K562 (cell line): ENCODE data around the gene KCNJ11. TPM values are rescaled to one million over a fixed set of nuclear protein-coding genes. Genes with fewer than 3 reads are reported as not detected.
A peak's percentile ranks its signal among the peaks of the same experiment; 100 is the strongest.

ENCODE experiments used
- ATF7 ChIP-seq: fragments of 450-650 bp; IDR thresholded peaks from 2 replicates; pipeline ENCODE4 v1.7.1; 2014; ENCODE audit warnings: mild to moderate bottlenecking, moderate library complexity
- CBX3 ChIP-seq, 2 experiments: IDR thresholded peaks; 1 replicate in 1 of 2; 2 replicates in 1 of 2; pipeline ENCODE4 v1.6.1; 2012; ENCODE audit warnings: inconsistent platforms in 2 of 2, low read length in 2 of 2, borderline replicate concordance in 1 of 2, control low read depth in 1 of 2
- CC2D1A ChIP-seq: fragments of 450-650 bp; IDR thresholded peaks from 2 replicates; pipeline ENCODE4 v1.6.1; 2017; ENCODE audit warnings: mild to moderate bottlenecking
- EGR1 ChIP-seq: fragments of 450-650 bp; conservative IDR thresholded peaks from 2 replicates; pipeline ENCODE4 v1.6.1; 2017; ENCODE audit warnings: mild to moderate bottlenecking
- ESRRA ChIP-seq: fragments of 450-650 bp; IDR thresholded peaks from 2 replicates; pipeline ENCODE4 v1.6.1; 2014; ENCODE audit warnings: low read depth, mild to moderate bottlenecking, moderate library complexity, borderline replicate concordance
- FIP1L1 ChIP-seq: fragments of 200-400 bp; formaldehyde crosslinking; IDR thresholded peaks from 2 replicates; pipeline ENCODE4 v1.6.1; 2018; ENCODE audit warnings: mild to moderate bottlenecking, low read depth, low read length; ENCODE audit not compliant: poor library complexity, severe bottlenecking
- FOXK2 ChIP-seq, 2 experiments: fragments of 450-650 bp; IDR thresholded peaks in 1 of 2; conservative IDR thresholded peaks in 1 of 2; 2 replicates each; pipeline ENCODE4 v1.6.1; 2016; ENCODE audit warnings: low read depth in 2 of 2, mild to moderate bottlenecking in 1 of 2
- KAT7 ChIP-seq: sonication (generic); formaldehyde crosslinking; IDR thresholded peaks from 2 replicates; pipeline ENCODE4 v1.8.0; 2022; ENCODE audit warnings: missing genetic modification reagents, mild to moderate bottlenecking, borderline replicate concordance
- MAZ ChIP-seq, 2 experiments: fragments of 450-650 bp in 1 of 2; sonication (generic) in 1 of 2; formaldehyde crosslinking; IDR thresholded peaks in 1 of 2; conservative IDR thresholded peaks in 1 of 2; 2 replicates each; pipeline versions ENCODE4 v1.4.0 to v1.5.0; 2020; ENCODE audit warnings: mild to moderate bottlenecking in 1 of 2, missing genetic modification reagents in 1 of 2
- MXI1 ChIP-seq: IDR thresholded peaks from 2 replicates; pipeline ENCODE4 v1.6.1; 2011; ENCODE audit warnings: low read depth, mild to moderate bottlenecking, improper control_type of control experiment, low read length
- NR4A1 ChIP-seq, 2 experiments: fragments of 250-450 bp in 1 of 2; fragments of 450-650 bp in 1 of 2; sonication (Bioruptor Pico) in 1 of 2; IDR thresholded peaks; 2 replicates each; pipeline versions ENCODE4 v1.4.0 to v1.6.1; 2016 to 2020; ENCODE audit warnings: mild to moderate bottlenecking in 2 of 2, missing compliant biosample characterization in 1 of 2, missing genetic modification characterization in 1 of 2, moderate library complexity in 1 of 2
- RNF2 ChIP-seq: sonication (generic); IDR thresholded peaks from 2 replicates; pipeline ENCODE4 v1.6.1; 2016
- SOX6 ChIP-seq: fragments of 450-650 bp; IDR thresholded peaks from 2 replicates; pipeline ENCODE4 v1.6.1; 2014; ENCODE audit warnings: mild to moderate bottlenecking
- SRSF3 ChIP-seq: fragments of 200-400 bp; formaldehyde crosslinking; IDR thresholded peaks from 2 replicates; pipeline ENCODE4 v1.6.1; 2016; ENCODE audit warnings: mild to moderate bottlenecking, low read length, moderate library complexity; ENCODE audit not compliant: insufficient read depth
- SRSF9 ChIP-seq: fragments of 200-400 bp; formaldehyde crosslinking; IDR thresholded peaks from 2 replicates; pipeline ENCODE4 v1.6.1; 2017; ENCODE audit warnings: low read depth, low read length, borderline replicate concordance
- TCF3 ChIP-seq: sonication (generic); formaldehyde crosslinking; IDR thresholded peaks from 2 replicates; pipeline ENCODE4 v1.4.0; 2020; ENCODE audit warnings: mild to moderate bottlenecking, missing genetic modification reagents
- TCF7 ChIP-seq: sonication (generic); IDR thresholded peaks from 2 replicates; pipeline ENCODE4 v1.6.1; 2016; ENCODE audit warnings: antibody characterized with exemption, borderline replicate concordance
- ZNF24 ChIP-seq: fragments of 450-650 bp; IDR thresholded peaks from 2 replicates; pipeline ENCODE4 v1.6.1; 2016
- ZNF347 ChIP-seq: fragments of 450-650 bp; formaldehyde crosslinking; IDR thresholded peaks from 2 replicates; pipeline ENCODE4 v1.4.0; 2020; ENCODE audit warnings: low read depth, mild to moderate bottlenecking, moderate library complexity
- ZNF507 ChIP-seq: conservative IDR thresholded peaks from 2 replicates; pipeline ENCODE4 v1.6.1; 2017; ENCODE audit warnings: missing genetic modification characterization, missing compliant biosample characterization
- ZNF561 ChIP-seq: fragments of 450-650 bp; formaldehyde crosslinking; conservative IDR thresholded peaks from 2 replicates; pipeline ENCODE4 v1.4.0; 2020; ENCODE audit warnings: mild to moderate bottlenecking, moderate library complexity
- ZNF583 ChIP-seq: fragments of 250-450 bp; sonication (Bioruptor Pico); IDR thresholded peaks from 2 replicates; pipeline ENCODE4 v1.4.0; 2020
- polyA plus RNA-seq, 8 experiments: library from polyadenylated mRNA; depleted of rRNA in 4 of 8; stranded (reverse) in 5 of 8; unstranded in 3 of 8; fragments of >200 nt; fragmentation: Nextera tagmentation in 2 of 8; fragmentation: Illumina TruSeq in 1 of 8; extraction: Ambion mirVana in 2 of 8; extraction: Trizol in 1 of 8; gene quantifications; 2 replicates each; pipeline versions ENCODE4 v1.2.1 to v1.2.3, GENCODE V29; 2011 to 2014; ENCODE audit warnings: inconsistent platforms in 1 of 8, missing spikeins in 1 of 8
- total RNA-seq, 7 experiments: library from RNA; depleted of rRNA in 6 of 7; stranded (reverse); fragments of >200 nt in 6 of 7; fragmentation: Illumina TruSeq in 2 of 7; extraction: Trizol in 2 of 7; gene quantifications; 2 replicates each; pipeline versions ENCODE4 v1.2.1 to v1.2.3, GENCODE V29; 2011 to 2021; ENCODE audit warnings: low replicate concordance in 1 of 7
- TF ChIP-seq, protein P1 (sequence below): fragments of 450-650 bp; formaldehyde crosslinking; IDR thresholded peaks from 2 replicates; pipeline ENCODE4 v1.4.0; 2020; ENCODE audit warnings: mild to moderate bottlenecking, mixed read lengths
- TF ChIP-seq, protein P2 (sequence below): fragments of 250-450 bp; sonication (Bioruptor Pico); IDR thresholded peaks from 2 replicates; pipeline ENCODE4 v1.8.0; 2022; ENCODE audit warnings: moderate library complexity, mild to moderate bottlenecking, inconsistent platforms
- TF ChIP-seq, protein P3 (sequence below): fragments of 450-650 bp; IDR thresholded peaks from 2 replicates; pipeline ENCODE4 v1.6.1; 2016; ENCODE audit warnings: low read depth, mild to moderate bottlenecking, moderate library complexity

Gene KCNJ11
- total and polyA plus RNA-seq, 9 of the 15 experiments (the other 6 are each of a cell fraction or from before 2014, with no cell fraction given), result 0.54 to 3.7 (median 0.86) TPM; not detected in 2

DNA sequence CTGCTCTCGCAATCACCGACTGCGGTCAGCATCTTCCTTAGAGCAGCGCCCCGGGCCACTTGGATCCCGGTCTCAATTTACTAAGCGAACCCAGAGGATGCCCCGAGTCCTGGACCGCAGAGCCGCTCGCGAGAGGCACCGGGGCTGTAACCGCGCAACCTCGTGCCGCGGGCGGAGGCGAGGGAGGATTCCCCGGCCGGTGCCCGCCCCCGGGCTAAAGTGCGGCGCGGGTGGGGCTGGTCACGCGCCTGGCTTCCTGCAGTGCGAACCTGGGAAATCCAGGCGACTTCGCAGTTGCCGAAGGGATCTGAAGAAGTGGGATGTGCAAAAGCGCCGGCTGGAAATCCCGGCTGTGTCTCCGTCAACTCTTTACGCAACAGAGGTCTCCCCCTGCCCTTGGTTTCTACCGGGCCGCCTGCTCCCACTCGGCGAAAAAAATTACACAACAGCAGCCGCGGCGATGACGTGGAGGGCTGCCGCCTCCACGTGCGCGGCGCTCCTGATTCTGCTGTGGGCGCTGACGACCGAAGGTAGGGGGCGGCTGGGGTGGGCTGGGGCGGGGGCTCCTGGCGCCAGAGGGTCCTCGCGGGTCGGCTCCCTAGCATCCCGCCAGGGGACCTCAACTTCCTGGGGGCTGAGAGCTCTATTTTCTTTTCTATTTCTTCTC, 36.8 kb downstream of the KCNJ11 start, which contains the start of gene NCR3LG1 (continued):
- TF ChIP-seq, protein P1, sequence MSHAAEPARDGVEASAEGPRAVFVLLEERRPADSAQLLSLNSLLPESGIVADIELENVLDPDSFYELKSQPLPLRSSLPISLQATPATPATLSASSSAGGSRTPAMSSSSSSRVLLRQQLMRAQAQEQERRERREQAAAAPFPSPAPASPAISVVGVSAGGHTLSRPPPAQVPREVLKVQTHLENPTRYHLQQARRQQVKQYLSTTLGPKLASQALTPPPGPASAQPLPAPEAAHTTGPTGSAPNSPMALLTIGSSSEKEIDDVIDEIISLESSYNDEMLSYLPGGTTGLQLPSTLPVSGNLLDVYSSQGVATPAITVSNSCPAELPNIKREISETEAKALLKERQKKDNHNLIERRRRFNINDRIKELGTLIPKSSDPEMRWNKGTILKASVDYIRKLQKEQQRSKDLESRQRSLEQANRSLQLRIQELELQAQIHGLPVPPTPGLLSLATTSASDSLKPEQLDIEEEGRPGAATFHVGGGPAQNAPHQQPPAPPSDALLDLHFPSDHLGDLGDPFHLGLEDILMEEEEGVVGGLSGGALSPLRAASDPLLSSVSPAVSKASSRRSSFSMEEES (CRISPR knock-in tag), result peak; percentile 36; the same call in 1 of the 2 replicates
- TF ChIP-seq NR4A1 (CRISPR knock-in tag; IDR thresholded peaks at IDR 0.05) (no peak), NR4A1 (tag; IDR thresholded peaks at IDR 0.05) (peak; percentile 32; the same call in 1 of the 2 replicates), SRSF9 (no peak), RNF2 (peak; percentile 64; the same call in 1 of the 2 replicates), CC2D1A (no peak), ZNF561 (no peak), ZNF24 (0 out of 2 replicates have a peak, but pooled peaks have one; percentile 32), TCF7 (peak; percentile 28; the same call in 1 of the 2 replicates), CBX3 (IDR thresholded peaks at IDR 0.05; ENCODE audit: borderline replicate concordance in 1 of 2, low read length in 2 of 2) (peak in 1 of 2 experiments; percentile 37; a peak in 1 of 3 replicates), FOXK2 (conservative IDR thresholded peaks at IDR 0.05 in 1 of 2, IDR thresholded peaks at IDR 0.05 in 1 of 2; ENCODE audit: low read depth in 2 of 2) (peak in 1 of 2 experiments; percentile 50; a peak in 2 of 4 replicates), TCF3 (CRISPR knock-in tag) (no peak), ZNF507 (tag) (no peak), ZNF583 (CRISPR knock-in tag) (peak; percentile 61; the same call in 1 of the 2 replicates), FIP1L1 (no peak), ZNF347 (CRISPR knock-in tag) (no peak), EGR1 (peak; percentile 85), SRSF3 (0 out of 2 replicates have a peak, but pooled peaks have one; percentile 38), KAT7 (no peak), SOX6 (peak; percentile 39; the same call in 1 of the 2 replicates), ATF7 (peak; percentile 91), MXI1 (peak; percentile 58; the same call in 1 of the 2 replicates), MAZ (CRISPR knock-in tag; conservative IDR thresholded peaks at IDR 0.05 in 1 of 2, IDR thresholded peaks at IDR 0.05 in 1 of 2) (peak; percentile 70 to 81), ESRRA (peak; percentile 80)
- TF ChIP-seq, protein P2, sequence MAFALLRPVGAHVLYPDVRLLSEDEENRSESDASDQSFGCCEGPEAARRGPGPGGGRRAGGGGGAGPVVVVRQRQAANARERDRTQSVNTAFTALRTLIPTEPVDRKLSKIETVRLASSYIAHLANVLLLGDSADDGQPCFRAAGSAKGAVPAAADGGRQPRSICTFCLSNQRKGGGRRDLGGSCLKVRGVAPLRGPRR (CRISPR knock-in tag), result no peak
- TF ChIP-seq, protein P3, sequence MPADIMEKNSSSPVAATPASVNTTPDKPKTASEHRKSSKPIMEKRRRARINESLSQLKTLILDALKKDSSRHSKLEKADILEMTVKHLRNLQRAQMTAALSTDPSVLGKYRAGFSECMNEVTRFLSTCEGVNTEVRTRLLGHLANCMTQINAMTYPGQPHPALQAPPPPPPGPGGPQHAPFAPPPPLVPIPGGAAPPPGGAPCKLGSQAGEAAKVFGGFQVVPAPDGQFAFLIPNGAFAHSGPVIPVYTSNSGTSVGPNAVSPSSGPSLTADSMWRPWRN, result peak; percentile 90
